Adrenal gland (tissue), 12 donors: ENCODE results near the gene SYT2. TPM values are rescaled to one million over a fixed set of nuclear protein-coding genes. Genes with fewer than 3 reads are reported as not detected.
"Not testable (repeated sequence)": the region's sequence is repeated elsewhere in the genome, so short reads cannot be mapped to it uniquely, and the experiment has no call there.

ENCODE experiments used
- DNase-seq, 7 donors: peaks; one replicate each; pipeline ENCODE4 v3.0.0-alpha.2; 2019 to 2020
- H3K27ac ChIP-seq, 5 donors: fragments of 200-600 bp; sonication (generic) in 4 of 5; 1 replicate in 3 of 5; 2 replicates in 2 of 5; pipeline versions ENCODE4 v1.5.1 to v1.8.0; 2016 to 2020; ENCODE audit warnings: mild to moderate bottlenecking in 1 of 5
- H3K27me3 ChIP-seq: fragments of 200-600 bp; 2 replicates; pipeline ENCODE4 v1.8.0; 2021
- H3K36me3 ChIP-seq, 2 donors: fragments of 200-600 bp; replicated peaks in 1 of 2; 1 replicate in 1 of 2; 2 replicates in 1 of 2; pipeline versions ENCODE4 v1.5.1 to v1.8.0; 2018 to 2022
- H3K4me1 ChIP-seq, 2 donors: fragments of 200-600 bp; replicated peaks in 1 of 2; 1 replicate in 1 of 2; 2 replicates in 1 of 2; pipeline versions ENCODE4 v1.5.1 to v1.8.0; 2018 to 2021
- H3K4me3 ChIP-seq, 4 donors: fragments of 200-600 bp; sonication (generic) in 3 of 4; one replicate each; pipeline ENCODE4 v1.5.1; 2016 to 2018
- H3K9me3 ChIP-seq, 3 donors: fragments of 200-600 bp; sonication (generic) in 1 of 3; replicated peaks in 1 of 3; 1 replicate in 2 of 3; 2 replicates in 1 of 3; pipeline versions ENCODE4 v1.5.1 to v1.8.0; 2016 to 2021
- WGBS, 4 donors: extraction: QIAGEN DNeasy Blood & Tissue Kit in 2 of 4; methylation state at CpG; one replicate each; pipeline versions ENCODE4 v1.1.5 to v1.1.7; 2013 to 2017; 5-methylcytosine and 5-hydroxymethylcytosine counted together
- intact Hi-C, 2 donors: fragments of 100-400 bp; cut with DNase I; formaldehyde crosslinking; loops; one replicate each; pipeline versions ENCODE4 v1.14.1 to v1.15.0; 2022 to 2023
- polyA plus RNA-seq, 3 donors: library from polyadenylated mRNA; stranded (reverse); fragments of 200-250 nt in 2 of 3; fragments of 350-450 nt in 1 of 3; fragmentation: Illumina TruSeq in 1 of 3; extraction: RNeasy Lipid Tissue Mini Kit (QIAGEN cat#74804) in 1 of 3; gene quantifications; one replicate each; pipeline ENCODE4 v1.2.3, GENCODE V29; 2013 to 2014
- total RNA-seq, 9 donors: library from RNA; depleted of rRNA in 4 of 9; stranded (reverse); fragments of >200 nt in 4 of 9; fragments of 120-200 nt in 1 of 9; fragmentation: NEBNext Ultra II Directional in 1 of 9; extraction: Animal tissue kit (Norgen Biotek cat#: 25700) in 1 of 9; gene quantifications; one replicate each; pipeline versions ENCODE4 v1.1.0 to v1.2.4, GENCODE V29; 2013 to 2023
- donor health status: healthy with polysubstance abuse.
- donor health status: Bipolar disorder and iron deficiency.
- donor health status: DM: yes; HTN: yes; CAD: no.
- donor health status: DM: no; HTN: no; CAD: no.
- donor health status: DM: no; HTN: no; CAD: no.
- donor health status: DM: yes; HTN: yes; CAD: no.

Gene SYT2
- total and polyA plus RNA-seq, 12 donors: 0.08 to 3.8 (median 0.44) TPM; not detected in 3

DNA sequence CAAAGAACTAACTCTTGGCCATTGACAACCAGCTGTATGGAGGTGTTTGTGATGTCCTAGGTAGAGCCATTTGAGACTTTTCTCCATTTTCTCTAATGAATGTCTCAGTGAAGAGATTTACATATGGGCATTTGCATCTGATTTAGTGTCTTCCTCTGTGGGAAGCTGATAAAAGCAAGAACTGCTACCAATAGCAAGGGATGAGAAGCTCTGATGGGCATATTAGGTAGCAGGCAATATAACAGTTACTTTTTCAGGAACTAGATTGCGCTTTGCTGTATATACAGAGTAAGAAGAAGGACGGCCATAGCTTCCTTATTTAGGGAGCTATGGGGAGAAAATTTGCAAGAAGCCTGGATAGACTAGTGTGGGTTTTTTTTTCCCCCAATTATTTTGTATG lies 169.4 kb downstream of the SYT2 start:
- H3K36me3 ChIP-seq, DNase-seq, H3K27me3 ChIP-seq, intact Hi-C loops, H3K9me3 ChIP-seq: not testable (repeated sequence)
- H3K4me1 ChIP-seq: peaks cover 14 to 31% of the 10 kb centered on the region in 2 donors
- H3K27ac ChIP-seq: peak overlapping the region in 2 of 5 donors; percentile 63 to 78
- H3K4me3 ChIP-seq: peak overlapping the region in 1 of 4 donors; percentile 52
- WGBS, 4 donors: 68 to 89% (median 76%) methylated on average over 2 of the region's 2 CpGs

Other genes starting within 250 kb of the SYT2 start
- 10 to 100 TPM; 26.8 to 75.1 (median 45.4) TPM for gene KDM5B, start 98.0 kb upstream of the SYT2 start, total RNA-seq
- 10 to 100 TPM; 11.7 to 18.2 (median 12.6) TPM for gene KDM5B, start 98.0 kb upstream of the SYT2 start, polyA plus RNA-seq
- gene PCAT6, start 100.5 kb upstream of the SYT2 start, total RNA-seq: 1 to 10 TPM in 4 of 9 donors, under 1 TPM in 2, not detected in 3; 0.33 to 3.5 (median 1.3) TPM
- 1 to 10 TPM; 3.0 to 8.5 (median 5.8) TPM for gene PCAT6, start 100.5 kb upstream of the SYT2 start, polyA plus RNA-seq
- 10 to 100 TPM in 1 of 9 donors, 1 to 10 TPM in 8; 3.1 to 10.6 (median 6.9) TPM for gene RABIF, start 178.7 kb upstream of the SYT2 start, total RNA-seq
- 1 to 10 TPM; 3.6 to 10.0 (median 3.8) TPM for gene RABIF, start 178.7 kb upstream of the SYT2 start, polyA plus RNA-seq
- 10 to 100 TPM; 21.9 to 41.9 (median 26.9) TPM for gene KLHL12, start 216.8 kb upstream of the SYT2 start, total RNA-seq
- gene KLHL12, start 216.8 kb upstream of the SYT2 start, polyA plus RNA-seq: 10 to 100 TPM; 12.2 to 30.6 (median 14.7) TPM
- 100 to 1,000 TPM in 5 of 9 donors, 10 to 100 TPM in 4; 80.5 to 143 (median 105) TPM for gene ADIPOR1, start 247.9 kb upstream of the SYT2 start, total RNA-seq
- 100 to 1,000 TPM in 1 of 3 donors, 10 to 100 TPM in 2; 57.0 to 130 (median 68.7) TPM for gene ADIPOR1, start 247.9 kb upstream of the SYT2 start, polyA plus RNA-seq